Measurements from ENCODE around the gene CLDN10. TPM values are rescaled to one million over a fixed set of nuclear protein-coding genes. Genes with fewer than 3 reads are reported as not detected.

Gene CLDN10
- total RNA-seq, 1 donor from 2014 or later = 4.0 TPM

DNA sequence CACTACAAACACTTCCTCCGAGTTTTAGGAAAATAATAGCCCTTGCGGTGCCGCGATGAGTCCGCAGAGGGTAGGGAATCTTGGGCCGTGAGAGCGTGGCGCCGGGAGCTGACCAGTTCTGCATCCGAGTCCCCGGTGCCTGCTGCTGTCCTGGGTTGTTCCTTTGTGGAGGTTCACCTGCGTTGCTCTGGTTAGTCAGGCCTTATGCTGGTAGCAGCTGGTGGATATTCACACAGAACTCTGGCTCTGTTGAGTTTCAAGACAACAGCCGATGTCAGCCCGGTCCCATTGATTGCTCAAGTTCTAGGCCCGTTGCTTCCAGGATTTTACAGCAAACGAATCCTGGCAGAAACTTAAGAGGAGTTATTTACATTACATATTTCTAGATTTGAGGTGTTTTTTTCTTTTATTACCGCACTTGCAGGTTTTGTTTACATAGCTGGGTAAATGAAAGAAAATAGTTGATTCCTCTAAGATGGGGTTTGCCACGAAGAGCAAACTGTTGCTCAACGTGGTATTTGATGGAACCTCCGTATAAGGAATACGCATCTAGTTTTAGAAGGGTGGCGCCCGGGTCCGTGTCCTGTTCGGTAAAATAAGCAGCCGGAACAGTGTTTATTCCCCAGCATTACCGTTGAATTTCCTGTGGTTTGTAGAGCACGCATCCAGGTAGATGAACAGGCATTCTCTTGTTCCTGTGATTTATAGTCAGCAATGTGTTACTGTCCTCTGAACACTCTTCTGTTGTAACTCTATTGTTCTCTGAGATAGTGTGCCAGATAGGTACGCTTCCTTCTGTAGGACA lies 1.3 kb downstream of the CLDN10 start:
- no peak for DNase-seq (ENCODE audit: low read depth)
- no peak for TF ChIP-seq CTCF (IDR thresholded peaks at IDR 0.05; ENCODE audit: insufficient read depth, low read length, poor library complexity, severe bottlenecking)
- H3K4me3 ChIP-seq (ENCODE audit: low read depth, low read length) = peak overlapping the region; percentile 48
- H3K36me3 ChIP-seq (ENCODE audit: control insufficient read depth, insufficient read depth, low read length) = no peaks in the 10 kb centered on the region
- H3K27me3 ChIP-seq (ENCODE audit: control insufficient read depth, insufficient read depth, low read length) = peaks cover 18% of the 10 kb centered on the region

DNA sequence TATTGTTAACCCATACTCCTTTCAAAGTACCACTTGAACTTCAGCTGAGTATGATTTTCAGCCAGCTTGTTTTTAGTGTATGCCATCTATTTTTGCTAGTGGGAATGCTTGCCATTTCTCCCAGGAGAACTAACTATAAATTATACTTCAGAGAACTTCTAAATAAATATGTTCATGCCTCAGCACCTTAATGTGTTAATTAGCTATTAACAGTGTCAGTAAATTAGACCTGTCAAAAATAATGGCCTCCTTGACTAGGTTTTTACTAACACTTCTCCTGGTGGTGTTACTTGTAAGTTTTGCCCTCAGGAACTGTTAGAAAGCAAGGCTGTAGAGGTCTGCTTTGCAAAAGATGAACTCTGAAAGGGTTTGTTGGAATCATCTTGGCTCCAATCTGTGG lies 4.5 kb downstream of the CLDN10 start:
- peaks cover 16% of the 10 kb centered on the region for H3K27me3 ChIP-seq (ENCODE audit: control insufficient read depth, insufficient read depth, low read length)
- H3K36me3 ChIP-seq (ENCODE audit: control insufficient read depth, insufficient read depth, low read length) = no peaks in the 10 kb centered on the region
- H3K4me3 ChIP-seq (ENCODE audit: low read depth, low read length) = no peak overlapping the region
- TF ChIP-seq CTCF (IDR thresholded peaks at IDR 0.05; ENCODE audit: insufficient read depth, low read length, poor library complexity, severe bottlenecking) = no peak
- no peak for DNase-seq (ENCODE audit: low read depth)

- Histone ChIP-seq H3K4me3 (ENCODE audit: low read depth, low read length) (no peak overlapping the region), H3K36me3 (ENCODE audit: control insufficient read depth, insufficient read depth, low read length) (no peaks in the 10 kb centered on the region), H3K27me3 (ENCODE audit: control insufficient read depth, insufficient read depth, low read length) (no peaks in the 10 kb centered on the region)
- TF ChIP-seq CTCF (IDR thresholded peaks at IDR 0.05; ENCODE audit: insufficient read depth, low read length, poor library complexity, severe bottlenecking) = no peak
- no peak for DNase-seq (ENCODE audit: low read depth)
Observed at GRCh38 chr13:95559100-95559499, 6.6 kb downstream of the CLDN10 start.

GRCh38 chr13:95560387-95560786 lies 7.9 kb downstream of the CLDN10 start:
- Histone ChIP-seq H3K36me3 (ENCODE audit: control insufficient read depth, insufficient read depth, low read length) (no peaks in the 10 kb centered on the region), H3K27me3 (ENCODE audit: control insufficient read depth, insufficient read depth, low read length) (no peaks in the 10 kb centered on the region), H3K4me3 (ENCODE audit: low read depth, low read length) (no peak overlapping the region)
- no peak for TF ChIP-seq CTCF (IDR thresholded peaks at IDR 0.05; ENCODE audit: insufficient read depth, low read length, poor library complexity, severe bottlenecking)
- no peak for DNase-seq (ENCODE audit: low read depth)

DNA sequence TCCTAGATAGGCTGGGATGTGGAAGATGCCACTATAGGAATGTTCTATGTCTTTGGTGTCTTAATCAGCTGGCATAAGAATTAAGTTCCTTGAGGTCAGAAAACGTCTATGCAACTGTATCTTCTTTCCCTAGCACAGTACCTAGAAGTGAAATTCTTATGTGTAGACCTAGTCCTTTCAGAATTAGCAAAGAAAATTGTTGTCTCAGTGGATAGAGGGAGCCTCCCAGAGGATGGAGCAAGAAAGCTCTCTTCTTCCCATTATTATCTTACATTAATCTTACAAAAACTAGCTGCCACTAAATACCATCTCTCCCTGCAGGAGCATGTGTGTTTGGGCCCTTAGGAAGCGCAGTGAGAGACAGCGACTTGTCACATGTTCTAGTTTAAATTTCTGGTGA lies 11.6 kb downstream of the CLDN10 start:
- H3K4me3 ChIP-seq (ENCODE audit: low read depth, low read length) = no peak overlapping the region
- TF ChIP-seq CTCF (IDR thresholded peaks at IDR 0.05; ENCODE audit: insufficient read depth, low read length, poor library complexity, severe bottlenecking) = peak; percentile 20
- DNase-seq (ENCODE audit: low read depth) = no peak
- no peaks in the 10 kb centered on the region for H3K27me3 ChIP-seq (ENCODE audit: control insufficient read depth, insufficient read depth, low read length)
- H3K36me3 ChIP-seq (ENCODE audit: control insufficient read depth, insufficient read depth, low read length) = no peaks in the 10 kb centered on the region

Measured in kidney epithelial cell (primary cell).